GM12873 (cell line): ENCODE results near the gene POLR3GL.

Experiments used
- TF ChIP-seq, protein P1 (sequence below): IDR thresholded peaks from 2 replicates; pipeline ENCODE4 v1.5.1; 2012; ENCODE audit warnings: low read depth, mild to moderate bottlenecking, moderate library complexity, low read length, control low read depth; ENCODE audit not compliant: insufficient read depth; ENCODE audit errors: missing control alignments

POLR3GL gene

GRCh38 chr1:146021050-146021445 is 56.6 kb downstream of the POLR3GL start:
- TF ChIP-seq, protein P1, sequence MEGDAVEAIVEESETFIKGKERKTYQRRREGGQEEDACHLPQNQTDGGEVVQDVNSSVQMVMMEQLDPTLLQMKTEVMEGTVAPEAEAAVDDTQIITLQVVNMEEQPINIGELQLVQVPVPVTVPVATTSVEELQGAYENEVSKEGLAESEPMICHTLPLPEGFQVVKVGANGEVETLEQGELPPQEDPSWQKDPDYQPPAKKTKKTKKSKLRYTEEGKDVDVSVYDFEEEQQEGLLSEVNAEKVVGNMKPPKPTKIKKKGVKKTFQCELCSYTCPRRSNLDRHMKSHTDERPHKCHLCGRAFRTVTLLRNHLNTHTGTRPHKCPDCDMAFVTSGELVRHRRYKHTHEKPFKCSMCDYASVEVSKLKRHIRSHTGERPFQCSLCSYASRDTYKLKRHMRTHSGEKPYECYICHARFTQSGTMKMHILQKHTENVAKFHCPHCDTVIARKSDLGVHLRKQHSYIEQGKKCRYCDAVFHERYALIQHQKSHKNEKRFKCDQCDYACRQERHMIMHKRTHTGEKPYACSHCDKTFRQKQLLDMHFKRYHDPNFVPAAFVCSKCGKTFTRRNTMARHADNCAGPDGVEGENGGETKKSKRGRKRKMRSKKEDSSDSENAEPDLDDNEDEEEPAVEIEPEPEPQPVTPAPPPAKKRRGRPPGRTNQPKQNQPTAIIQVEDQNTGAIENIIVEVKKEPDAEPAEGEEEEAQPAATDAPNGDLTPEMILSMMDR, result no peak

DNA sequence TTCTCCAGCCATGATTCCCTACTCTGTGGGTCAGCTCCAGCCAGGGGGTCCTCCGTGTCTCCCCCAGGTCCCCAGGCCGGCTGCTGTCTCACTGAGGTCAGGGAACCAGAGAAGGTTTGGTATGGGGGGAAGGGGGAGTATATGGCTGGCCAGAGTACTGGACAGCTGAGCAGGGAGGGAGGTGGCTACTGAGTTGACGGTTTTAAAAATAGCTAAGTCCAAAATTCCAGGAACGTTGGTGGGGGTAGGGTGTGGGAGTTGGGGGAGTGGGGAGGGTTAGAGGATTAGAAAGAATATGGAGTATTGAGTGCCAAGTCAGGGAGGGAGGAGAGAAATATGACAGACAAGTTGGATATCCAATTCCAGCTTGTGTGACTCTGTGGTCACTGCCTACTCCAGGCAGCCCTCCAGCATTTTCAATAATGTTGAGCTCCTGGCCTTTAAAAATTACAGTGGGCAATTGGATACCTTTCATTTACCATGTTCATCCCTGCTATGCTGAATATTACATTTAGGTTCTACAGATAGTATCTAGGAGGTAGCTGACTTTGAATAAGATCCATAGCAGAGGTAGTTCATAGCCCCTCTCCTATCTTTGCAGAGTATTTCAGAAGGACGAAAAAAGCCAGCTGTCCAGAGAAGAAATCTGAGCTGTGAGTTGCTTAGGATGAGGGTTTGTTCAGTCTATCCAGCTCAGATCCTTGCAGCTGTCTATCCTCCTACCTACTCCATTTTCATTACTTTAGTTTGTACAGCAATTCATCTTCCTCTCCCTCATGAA is 57.3 kb downstream of the POLR3GL start, which contains the start of gene HJV:
TSS of gene HJV (minus strand) at position 114 of the 781 bp plus-strand sequence. CDS start 1,504 bp downstream, outside the sequence.
- TF ChIP-seq, protein P1, result no peak

DNA sequence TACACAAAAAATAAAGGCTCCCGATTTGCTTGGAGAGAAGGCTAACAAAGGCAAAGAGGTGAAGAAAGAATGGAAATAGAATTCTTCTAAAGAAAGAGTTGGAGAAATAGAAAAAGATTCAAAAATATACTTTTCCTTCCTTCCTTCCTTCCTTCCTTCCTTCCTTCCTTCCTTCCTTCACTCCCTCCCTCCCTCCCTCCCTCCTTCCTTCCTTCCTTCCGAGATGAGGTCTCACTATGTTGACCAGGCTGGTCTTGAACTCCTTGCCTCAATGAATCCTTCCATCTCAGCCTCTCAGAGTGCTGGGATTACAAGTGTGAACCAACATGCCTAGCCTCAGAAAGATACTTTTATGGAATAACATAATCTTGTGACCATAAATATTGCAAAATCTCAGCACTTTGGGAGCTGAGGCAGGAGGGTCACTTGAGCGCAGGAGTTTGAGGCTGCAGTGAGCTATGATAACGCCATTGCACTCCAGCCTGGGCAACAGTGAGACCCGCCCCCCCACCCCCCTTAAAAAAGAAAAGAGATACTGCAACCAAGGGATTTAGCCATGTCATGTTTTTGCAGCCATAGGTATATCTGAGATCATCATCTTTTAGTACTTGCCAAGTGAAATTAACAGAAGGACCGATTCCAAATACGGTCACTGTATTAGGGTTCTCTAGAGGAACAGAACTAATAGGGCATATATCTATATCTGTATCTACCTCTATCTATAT is 58.1 kb downstream of the POLR3GL start:
- TF ChIP-seq, protein P1, result no peak
